Astrocyte of the cerebellum (primary cell): ENCODE results near the gene ANKRD63.

ENCODE experiments used
- DNase-seq: peaks from one replicate; pipeline ENCODE4 v3.0.0-alpha.2; 2011; ENCODE audit warnings: low read depth
- H3K4me3 ChIP-seq: 2 replicates; pipeline ENCODE4 v1.5.1; 2011; ENCODE audit warnings: mild to moderate bottlenecking, low read depth, low read length, moderate library complexity
- CTCF ChIP-seq: IDR thresholded peaks from 2 replicates; pipeline ENCODE4 v1.5.1; 2012; ENCODE audit warnings: low read length, low read depth, moderate library complexity, mild to moderate bottlenecking; ENCODE audit errors: missing control alignments
- in situ Hi-C: cut with HindIII; loops from 2 replicates; pipeline ENCODE4 v1.10.0; 2017; ENCODE audit warnings: low sequenced_read_pairs

The ANKRD63 gene

GRCh38 chr15:40292246-40292645 is 9.4 kb upstream of the ANKRD63 start:
- TF ChIP-seq CTCF: no peak
- in situ Hi-C loops: no loop called here
- DNase-seq: no peak
- H3K4me3 ChIP-seq: no peak overlapping the region

- no peak for DNase-seq
- H3K4me3 ChIP-seq: peak overlapping the region; percentile 34
- in situ Hi-C loops: no loop called here
- no peak for TF ChIP-seq CTCF
These were observed 8.2 kb upstream of the ANKRD63 start for GRCh38 chr15:40290918-40291574.

GRCh38 chr15:40290545-40290917 is 7.7 kb upstream of the ANKRD63 start:
- DNase-seq: no peak
- no peak overlapping the region for H3K4me3 ChIP-seq
- in situ Hi-C loops: no loop called here
- no peak for TF ChIP-seq CTCF

- DNase-seq: no peak
- no peak for TF ChIP-seq CTCF
- in situ Hi-C loops: no loop called here
- no peak overlapping the region for H3K4me3 ChIP-seq
These were observed 6.4 kb upstream of the ANKRD63 start for GRCh38 chr15:40289140-40289775.

GRCh38 chr15:40287968-40288367 is 5.1 kb upstream of the ANKRD63 start:
- H3K4me3 ChIP-seq: no peak overlapping the region
- TF ChIP-seq CTCF: no peak
- DNase-seq: no peak
- in situ Hi-C loops: no loop called here

GRCh38 chr15:40287505-40287904 is 4.6 kb upstream of the ANKRD63 start:
- no peak for TF ChIP-seq CTCF
- H3K4me3 ChIP-seq: no peak overlapping the region
- in situ Hi-C loops: no loop called here
- DNase-seq: no peak
